Measurements from ENCODE around the gene CREB3L2.

Gene CREB3L2

DNA sequence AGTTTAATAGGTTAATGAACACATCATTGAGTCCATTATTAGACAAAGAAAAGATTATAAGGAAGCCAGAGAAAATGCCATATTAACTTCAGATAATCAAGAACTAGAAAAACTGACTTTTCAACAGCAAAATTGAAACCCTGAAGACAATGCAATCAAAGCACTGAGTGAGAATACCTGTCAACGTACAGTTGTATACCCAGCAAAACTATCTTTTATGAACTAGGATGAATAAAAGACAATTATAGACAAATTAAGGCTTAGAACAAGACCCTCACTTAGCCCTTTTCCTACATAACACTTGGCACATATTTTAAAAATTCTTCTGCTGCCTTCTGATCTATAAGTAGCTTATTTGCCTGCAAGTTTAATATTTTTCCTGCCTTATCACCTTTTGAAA lies 136.1 kb downstream of the CREB3L2 start:
- DNase-seq (ENCODE audit: low spot score) = no peak
- TF ChIP-seq, protein P1, sequence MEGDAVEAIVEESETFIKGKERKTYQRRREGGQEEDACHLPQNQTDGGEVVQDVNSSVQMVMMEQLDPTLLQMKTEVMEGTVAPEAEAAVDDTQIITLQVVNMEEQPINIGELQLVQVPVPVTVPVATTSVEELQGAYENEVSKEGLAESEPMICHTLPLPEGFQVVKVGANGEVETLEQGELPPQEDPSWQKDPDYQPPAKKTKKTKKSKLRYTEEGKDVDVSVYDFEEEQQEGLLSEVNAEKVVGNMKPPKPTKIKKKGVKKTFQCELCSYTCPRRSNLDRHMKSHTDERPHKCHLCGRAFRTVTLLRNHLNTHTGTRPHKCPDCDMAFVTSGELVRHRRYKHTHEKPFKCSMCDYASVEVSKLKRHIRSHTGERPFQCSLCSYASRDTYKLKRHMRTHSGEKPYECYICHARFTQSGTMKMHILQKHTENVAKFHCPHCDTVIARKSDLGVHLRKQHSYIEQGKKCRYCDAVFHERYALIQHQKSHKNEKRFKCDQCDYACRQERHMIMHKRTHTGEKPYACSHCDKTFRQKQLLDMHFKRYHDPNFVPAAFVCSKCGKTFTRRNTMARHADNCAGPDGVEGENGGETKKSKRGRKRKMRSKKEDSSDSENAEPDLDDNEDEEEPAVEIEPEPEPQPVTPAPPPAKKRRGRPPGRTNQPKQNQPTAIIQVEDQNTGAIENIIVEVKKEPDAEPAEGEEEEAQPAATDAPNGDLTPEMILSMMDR (IDR thresholded peaks at IDR 0.05; ENCODE audit: extremely low read depth, missing control alignments) = no peak

DNA sequence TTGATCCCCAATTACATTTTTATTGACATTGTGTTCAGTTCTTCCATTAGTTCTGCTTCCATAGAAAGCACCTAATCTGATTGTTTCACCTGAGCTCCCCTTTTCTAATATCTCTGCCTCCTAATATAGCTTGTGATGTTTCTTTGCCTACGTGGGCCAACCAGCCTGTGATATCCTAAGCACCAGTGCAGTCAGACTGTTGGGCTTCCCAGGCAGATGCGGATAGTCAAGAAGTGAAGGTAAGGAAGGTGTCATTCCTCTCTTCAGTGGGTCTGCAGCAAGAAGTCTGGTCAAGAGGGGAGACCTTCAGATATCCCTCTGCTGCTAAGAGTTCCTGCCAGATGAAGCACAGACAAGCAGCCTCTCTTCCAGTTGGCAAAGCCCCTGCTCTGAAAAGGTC lies 138.9 kb downstream of the CREB3L2 start:
- DNase-seq (ENCODE audit: low spot score) = no peak
- TF ChIP-seq, protein P1 (IDR thresholded peaks at IDR 0.05; ENCODE audit: extremely low read depth, missing control alignments) = no peak

DNA sequence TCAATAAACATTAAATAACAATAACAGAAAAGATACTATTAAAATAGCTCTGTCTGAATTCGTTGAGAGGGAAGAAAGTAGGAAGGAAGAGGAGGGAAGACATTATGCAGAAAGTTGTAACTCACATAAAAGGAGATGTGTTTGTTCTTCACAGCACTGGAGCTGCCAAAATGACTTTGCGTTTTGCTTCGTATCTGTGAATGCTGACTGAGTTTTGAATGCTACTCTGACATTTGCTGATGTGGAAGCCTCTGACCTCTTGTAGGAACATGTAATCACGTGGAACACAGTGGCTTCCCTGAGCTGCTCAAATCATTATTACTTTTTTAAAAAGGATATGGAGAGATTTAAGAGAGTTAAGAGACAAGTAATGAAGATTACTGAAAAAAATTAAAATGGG lies 139.5 kb downstream of the CREB3L2 start:
- TF ChIP-seq, protein P1 (IDR thresholded peaks at IDR 0.05; ENCODE audit: extremely low read depth, missing control alignments) = no peak
- DNase-seq (ENCODE audit: low spot score) = no peak

DNA sequence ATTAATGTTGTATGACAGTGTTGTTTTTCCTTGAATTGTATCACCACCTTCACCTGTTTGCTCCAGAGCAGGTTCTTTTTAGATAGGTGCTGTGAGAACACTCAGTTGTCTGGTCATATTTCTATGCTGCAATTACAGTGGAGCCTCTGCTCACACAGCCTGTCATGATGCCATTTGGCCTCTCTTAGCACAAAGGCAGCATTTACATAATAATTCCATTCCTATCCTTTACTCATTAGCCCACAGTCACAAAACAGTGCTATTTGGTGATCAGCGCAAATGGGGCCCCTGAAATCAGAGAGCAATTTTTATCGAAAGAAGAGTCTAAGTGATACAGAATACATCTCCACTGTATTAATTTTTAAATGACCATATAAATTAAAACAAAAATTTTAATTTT lies 141.3 kb downstream of the CREB3L2 start:
- no peak for DNase-seq (ENCODE audit: low spot score)
- TF ChIP-seq, protein P1 (IDR thresholded peaks at IDR 0.05; ENCODE audit: extremely low read depth, missing control alignments) = no peak

DNA sequence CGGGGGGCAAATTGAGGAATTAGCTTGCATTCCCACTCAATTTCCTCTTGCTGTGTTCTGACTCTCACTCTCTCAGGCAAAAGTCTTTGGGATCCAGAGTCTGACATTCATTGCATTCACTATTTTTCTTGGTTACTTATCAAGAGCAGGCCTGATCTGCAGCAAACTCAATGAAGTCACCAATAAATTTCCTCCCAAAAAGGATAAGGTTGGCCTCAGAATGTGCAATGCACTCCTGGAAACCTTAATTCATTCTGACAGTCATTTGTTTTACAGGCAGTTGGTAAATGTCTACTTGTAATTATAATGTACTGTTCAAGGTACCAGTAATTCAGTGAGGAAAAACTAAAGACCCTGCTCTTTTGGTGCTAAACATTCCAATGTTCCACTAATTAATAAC lies 148.8 kb downstream of the CREB3L2 start:
- DNase-seq (ENCODE audit: low spot score) = no peak
- TF ChIP-seq, protein P1 (IDR thresholded peaks at IDR 0.05; ENCODE audit: extremely low read depth, missing control alignments) = no peak

DNA sequence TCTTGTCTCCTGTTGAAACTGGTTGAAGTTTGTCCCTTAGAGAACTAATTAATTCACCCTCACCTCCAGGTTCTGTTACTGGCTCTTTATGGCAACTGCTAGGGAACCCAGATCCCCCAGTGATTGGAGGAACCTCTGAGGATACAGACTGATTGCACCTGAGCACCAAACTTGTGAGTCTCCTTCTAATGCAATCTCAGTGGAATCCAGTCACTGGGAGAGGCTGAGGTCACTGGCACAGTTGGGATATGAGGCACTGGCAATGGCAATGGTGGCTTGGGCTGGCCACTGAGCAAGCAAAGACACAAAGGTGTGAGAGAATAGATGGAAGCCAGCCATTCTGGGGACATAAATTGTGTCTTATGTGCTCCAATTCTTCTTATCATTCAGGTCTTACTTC lies 149.8 kb downstream of the CREB3L2 start:
- no peak for DNase-seq (ENCODE audit: low spot score)
- TF ChIP-seq, protein P1 (IDR thresholded peaks at IDR 0.05; ENCODE audit: extremely low read depth, missing control alignments) = no peak

DNA sequence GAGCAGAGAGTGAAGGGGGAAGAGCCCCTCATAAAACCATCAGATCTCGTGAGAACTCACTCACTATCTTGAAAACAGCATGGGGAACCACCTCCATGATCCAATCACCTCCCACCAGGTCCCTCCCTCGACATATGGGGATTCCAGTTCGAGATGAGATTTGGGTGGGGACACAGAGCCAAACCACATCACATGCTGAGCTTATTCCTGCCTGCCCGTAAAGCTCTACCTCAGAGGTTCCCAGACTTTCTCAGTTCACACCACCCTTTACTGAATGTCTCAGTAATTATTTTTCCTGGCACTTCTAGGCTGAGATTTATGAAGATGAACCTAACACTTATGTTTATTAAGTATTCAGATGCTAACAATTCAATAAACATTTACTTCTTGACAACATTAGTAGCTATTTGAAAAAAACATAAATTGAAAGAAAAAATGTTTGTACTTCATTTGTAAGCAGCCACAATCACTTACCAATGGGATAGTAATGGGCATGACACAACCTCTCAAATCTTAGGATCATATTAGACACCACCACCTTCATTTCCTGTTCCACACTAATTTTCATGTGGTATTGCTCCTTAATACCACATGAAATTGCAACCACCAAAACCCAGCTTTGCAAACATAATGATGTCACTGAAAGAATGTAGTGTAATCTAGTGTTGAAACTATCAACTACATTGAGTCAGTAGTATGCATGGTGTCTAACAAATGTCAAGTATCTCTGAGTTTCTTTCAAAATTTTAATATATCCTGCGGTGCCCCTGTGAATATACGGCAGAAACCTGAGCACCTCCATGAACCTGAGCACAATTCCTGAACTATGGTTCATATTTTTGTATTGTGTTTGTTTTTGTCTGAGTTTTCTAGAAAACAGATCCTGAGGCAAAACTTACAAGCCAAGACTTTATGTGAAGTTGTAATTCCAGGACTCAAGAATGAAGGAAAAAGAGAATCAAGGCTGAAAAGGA lies 150.6 kb downstream of the CREB3L2 start:
- no peak for DNase-seq (ENCODE audit: low spot score)
- TF ChIP-seq, protein P1 (IDR thresholded peaks at IDR 0.05; ENCODE audit: extremely low read depth, missing control alignments) = no peak
